Left cardiac atrium (tissue), 4 donors: ENCODE measurements around the gene UNC79. TPM values are rescaled to one million over a fixed set of nuclear protein-coding genes. Genes with fewer than 3 reads are reported as not detected.
"Not testable (repeated sequence)": the region's sequence is repeated elsewhere in the genome, so short reads cannot be mapped to it uniquely, and the experiment has no call there.

Source experiments
- ATAC-seq, 2 donors: fragments of 200-7000 bp; cut with Tn5 transposase; one replicate each; pipeline ENCODE4 v1.9.1; 2020; ENCODE audit warnings: mild to moderate bottlenecking in 2 of 2, moderate library complexity in 2 of 2
- DNase-seq: peaks from one replicate; pipeline ENCODE4 v3.0.0-alpha.2; 2020
- intact Hi-C, 2 donors: fragments of 100-400 bp; cut with DNase I; formaldehyde crosslinking; loops; one replicate each; pipeline versions ENCODE4 v1.14.1 to v1.15.1; 2022 to 2023
- long read RNA-seq: library from polyadenylated mRNA; unstranded; transcript quantifications from one replicate; pipeline ENCODE4 v2.0.0, GENCODE V29; 2021
- total RNA-seq, 2 donors: library from RNA; stranded (reverse); fragmentation: NEBNext Ultra II Directional; extraction: Animal tissue kit (Norgen Biotek cat#: 25700); gene quantifications; one replicate each; pipeline ENCODE4 v1.2.1, GENCODE V29; 2021
- donor health status: DM: no; HTN: yes; CAD: no.
- donor health status: DM: no; HTN: yes; CAD: no; lungs with severe emphysema.
- donor health status: DM: yes; HTN: yes; CAD: no.
- donor health status: Dilated cardiomyopathy.

Gene UNC79
- under 1 TPM; 0.18 to 0.21 TPM for total RNA-seq
- long read RNA-seq, result 0 reads

- ATAC-seq (peak in 1 of 2 donors; percentile 38), DNase-seq (no peak)
- intact Hi-C loops, result no loop called here
Measured at GRCh38 chr14:93430315-93431035, at the start of gene UNC79. Gene UNC79 (plus strand): TSS chr14:93430939. CDS start chr14:93431030, 91 bp downstream.

- intact Hi-C loops, result no loop called here
- DNase-seq (no peak), ATAC-seq (peak in 1 of 2 donors; percentile 47)
Measured at GRCh38 chr14:93381644-93382043, 49.1 kb upstream of the UNC79 start.

GRCh38 chr14:93384256-93384655 is 46.5 kb upstream of the UNC79 start:
- DNase-seq, ATAC-seq, intact Hi-C loops: not testable (repeated sequence)

- DNase-seq, result no peak
- intact Hi-C loops, result no loop called here
- ATAC-seq, result no peak
Measured at GRCh38 chr14:93395231-93395630, 35.5 kb upstream of the UNC79 start.

GRCh38 chr14:93396456-93396855 is 34.3 kb upstream of the UNC79 start:
- DNase-seq (no peak), ATAC-seq (no peak)
- intact Hi-C loops, result no loop called here

GRCh38 chr14:93398491-93398890 is 32.2 kb upstream of the UNC79 start:
- DNase-seq (no peak), ATAC-seq (no peak)
- intact Hi-C loops, result no loop called here

- ATAC-seq (no peak), DNase-seq (no peak)
- intact Hi-C loops, result no loop called here
Measured at GRCh38 chr14:93402951-93403350, 27.8 kb upstream of the UNC79 start.

GRCh38 chr14:93410021-93410420 is 20.7 kb upstream of the UNC79 start:
- DNase-seq, result no peak
- no peak for ATAC-seq
- intact Hi-C loops, result no loop called here

GRCh38 chr14:93410893-93411292 is 19.8 kb upstream of the UNC79 start:
- intact Hi-C loops, result no loop called here
- ATAC-seq, result no peak
- no peak for DNase-seq

GRCh38 chr14:93425136-93425535 is 5.6 kb upstream of the UNC79 start:
- DNase-seq, intact Hi-C loops, ATAC-seq: not testable (repeated sequence)

GRCh38 chr14:93426750-93427149 is 4.0 kb upstream of the UNC79 start:
- intact Hi-C loops, result no loop called here
- no peak for DNase-seq
- no peak for ATAC-seq

GRCh38 chr14:93431036-93431670 is 414 bp downstream of the UNC79 start:
- intact Hi-C loops, result no loop called here
- ATAC-seq (peak in 1 of 2 donors; percentile 47), DNase-seq (no peak)

GRCh38 chr14:93454224-93454623 is 23.5 kb downstream of the UNC79 start:
- no peak for DNase-seq
- intact Hi-C loops, result no loop called here
- ATAC-seq, result no peak

- DNase-seq, result no peak
- ATAC-seq, result no peak
- intact Hi-C loops, result no loop called here
Measured at GRCh38 chr14:93456356-93456755, 25.6 kb downstream of the UNC79 start.

GRCh38 chr14:93458234-93458633 is 27.5 kb downstream of the UNC79 start:
- DNase-seq (no peak), ATAC-seq (no peak)
- intact Hi-C loops, result no loop called here

GRCh38 chr14:93462479-93462878 is 31.7 kb downstream of the UNC79 start:
- ATAC-seq (no peak), DNase-seq (no peak)
- intact Hi-C loops, result no loop called here

- ATAC-seq, result no peak
- DNase-seq, result no peak
- intact Hi-C loops, result no loop called here
Measured at GRCh38 chr14:93464271-93464670, 33.5 kb downstream of the UNC79 start.

- ATAC-seq, result no peak
- intact Hi-C loops, result no loop called here
- DNase-seq, result no peak
Measured at GRCh38 chr14:93475471-93475870, 44.7 kb downstream of the UNC79 start.

- DNase-seq, result no peak
- intact Hi-C loops, result no loop called here
- no peak for ATAC-seq
Measured at GRCh38 chr14:93476305-93476704, 45.6 kb downstream of the UNC79 start.

GRCh38 chr14:93479074-93479473 is 48.3 kb downstream of the UNC79 start:
- ATAC-seq, DNase-seq, intact Hi-C loops: not testable (repeated sequence)

GRCh38 chr14:93480867-93481266 is 50.1 kb downstream of the UNC79 start:
- intact Hi-C loops, result no loop called here
- DNase-seq (no peak), ATAC-seq (no peak)
